Neural cell (in vitro differentiated cells): ENCODE measurements around the gene ACCSL. TPM values are rescaled to one million over a fixed set of nuclear protein-coding genes. Genes with fewer than 3 reads are reported as not detected.

Experiments
- H2AFZ ChIP-seq: fragments of 200-600, 300-800 bp; sonication (generic), shearing (Covaris generic); 2 replicates; pipeline ENCODE4 v1.6.0; 2014; ENCODE audit warnings: low read depth, mild to moderate bottlenecking, antibody characterized with exemption, low read length, moderate library complexity
- H3F3A ChIP-seq: fragments of 200-600 bp; shearing (Covaris generic); 2 replicates; pipeline ENCODE4 v1.6.1; 2016; ENCODE audit warnings: mild to moderate bottlenecking, moderate library complexity, mixed read lengths, antibody characterized with exemption, low read length; ENCODE audit not compliant: insufficient read depth, poor library complexity, severe bottlenecking
- H3K27ac ChIP-seq: fragments of 200-600, 300-800 bp; sonication (generic), shearing (Covaris generic); 2 replicates; pipeline ENCODE4 v1.5.1; 2014; ENCODE audit warnings: mild to moderate bottlenecking, low read length, moderate library complexity
- H3K27me3 ChIP-seq: fragments of 300-800, 200-600 bp; sonication (generic), shearing (Covaris generic); 2 replicates; pipeline ENCODE4 v1.6.0; 2014; ENCODE audit warnings: mild to moderate bottlenecking, low read depth, low read length, moderate library complexity; ENCODE audit not compliant: insufficient read depth
- H3K36me3 ChIP-seq: fragments of 300-800, 200-600 bp; sonication (generic), shearing (Covaris generic); 2 replicates; pipeline ENCODE4 v1.5.1; 2014; ENCODE audit warnings: mild to moderate bottlenecking, antibody characterized with exemption, low read length, moderate library complexity; ENCODE audit not compliant: insufficient read depth
- H3K4me2 ChIP-seq: fragments of 300-800, 200-600 bp; sonication (generic), shearing (Covaris generic); 2 replicates; pipeline ENCODE4 v1.6.0; 2014; ENCODE audit warnings: mild to moderate bottlenecking, low read length
- H3K4me3 ChIP-seq: fragments of 300-800, 200-600 bp; sonication (generic), shearing (Covaris generic); 2 replicates; pipeline ENCODE4 v1.5.1; 2014; ENCODE audit warnings: mild to moderate bottlenecking, low read length, moderate library complexity
- H3K79me2 ChIP-seq: fragments of 200-600 bp; shearing (Covaris generic); replicated peaks from 2 replicates; pipeline ENCODE4 v1.6.0; 2014; ENCODE audit warnings: mild to moderate bottlenecking, low read length, moderate library complexity; ENCODE audit not compliant: insufficient read depth
- H3K9ac ChIP-seq: fragments of 300-800, 200-600 bp; sonication (generic), shearing (Covaris generic); 2 replicates; pipeline ENCODE4 v1.6.1; 2016; ENCODE audit warnings: mild to moderate bottlenecking, low read length, mixed read lengths
- H3K9me2 ChIP-seq: fragments of 200-600 bp; shearing (Covaris generic); 2 replicates; pipeline ENCODE4 v1.6.1; 2016; ENCODE audit warnings: mild to moderate bottlenecking, low read length, mixed read lengths; ENCODE audit not compliant: insufficient read depth
- H3K9me3 ChIP-seq: fragments of 200-600, 300-800 bp; sonication (generic), shearing (Covaris generic); 2 replicates; pipeline ENCODE4 v1.6.1; 2016; ENCODE audit warnings: mild to moderate bottlenecking, mixed run types, low read length, moderate library complexity, mixed read lengths
- H4K20me1 ChIP-seq: fragments of 200-600 bp; shearing (Covaris generic); 2 replicates; pipeline ENCODE4 v1.6.1; 2016; ENCODE audit warnings: mild to moderate bottlenecking, mixed run types; ENCODE audit not compliant: insufficient read depth
- CTCF ChIP-seq: fragments of 450-650 bp; IDR thresholded peaks from 2 replicates; pipeline ENCODE4 v1.5.1; 2014; ENCODE audit warnings: antibody characterized with exemption, mild to moderate bottlenecking, moderate library complexity; ENCODE audit not compliant: poor library complexity, severe bottlenecking
- EP300 ChIP-seq: fragments of 450-650 bp; conservative IDR thresholded peaks from 2 replicates; pipeline ENCODE4 v1.6.1; 2014; ENCODE audit warnings: antibody characterized with exemption, mild to moderate bottlenecking, moderate library complexity; ENCODE audit not compliant: poor library complexity, severe bottlenecking
- EZH2 ChIP-seq: fragments of 200-600, 300-800 bp; shearing (Covaris generic), sonication (generic); IDR thresholded peaks from 2 replicates; pipeline ENCODE4 v1.6.1; 2014; ENCODE audit warnings: antibody characterized with exemption, low read length, borderline replicate concordance, mild to moderate bottlenecking; ENCODE audit not compliant: insufficient read depth, poor library complexity, severe bottlenecking
- MXI1 ChIP-seq: fragments of 450-650 bp; conservative IDR thresholded peaks from 2 replicates; pipeline ENCODE4 v1.6.1; 2014; ENCODE audit warnings: antibody characterized with exemption, mild to moderate bottlenecking; ENCODE audit not compliant: poor library complexity, severe bottlenecking
- POLR2AphosphoS5 ChIP-seq: IDR thresholded peaks from 2 replicates; pipeline ENCODE4 v1.6.1; 2012
- RAD21 ChIP-seq: fragments of 450-650 bp; conservative IDR thresholded peaks from 2 replicates; pipeline ENCODE4 v1.6.1; 2014; ENCODE audit warnings: antibody characterized with exemption, mild to moderate bottlenecking, moderate library complexity
- REST ChIP-seq: IDR thresholded peaks from 2 replicates; pipeline ENCODE4 v1.6.1; 2012; ENCODE audit warnings: borderline replicate concordance
- SMC3 ChIP-seq: fragments of 450-650 bp; conservative IDR thresholded peaks from 2 replicates; pipeline ENCODE4 v1.6.1; 2014; ENCODE audit warnings: antibody characterized with exemption, mild to moderate bottlenecking, moderate library complexity; ENCODE audit not compliant: poor library complexity
- TAF1 ChIP-seq: IDR thresholded peaks from 2 replicates; pipeline ENCODE4 v1.6.1; 2012; ENCODE audit warnings: low read depth
- polyA plus RNA-seq: library from polyadenylated mRNA; depleted of rRNA; stranded (reverse); fragments of >200 nt; gene quantifications from 2 replicates; pipeline ENCODE4 v1.2.3, GENCODE V29; 2014

Gene ACCSL
- polyA plus RNA-seq, 1 donor from 2014 or later: not detected

GRCh38 chr11:44057340-44057739 lies 9.6 kb downstream of the ACCSL start:
- Histone ChIP-seq H3F3A (no peaks in the 10 kb centered on the region), H3K9me3 (no peaks in the 10 kb centered on the region), H3K27me3 (no peaks in the 10 kb centered on the region), H2AFZ (no peak overlapping the region), H3K4me2 (no peak overlapping the region), H3K36me3 (no peaks in the 10 kb centered on the region), H3K27ac (no peak overlapping the region), H3K4me3 (no peak overlapping the region), H3K9ac (no peak overlapping the region), H3K79me2 (no peaks in the 10 kb centered on the region), H3K9me2 (no peaks in the 10 kb centered on the region), H4K20me1 (no peaks in the 10 kb centered on the region)
- TF ChIP-seq CTCF: no peak
- no peak for TF ChIP-seq POLR2AphosphoS5
- no peak for TF ChIP-seq REST
- TF ChIP-seq RAD21: no peak
- TF ChIP-seq MXI1: no peak
- TF ChIP-seq EP300: no peak
- no peak for TF ChIP-seq TAF1
- no peak for TF ChIP-seq EZH2
- TF ChIP-seq SMC3: no peak

GRCh38 chr11:44058275-44058674 lies 10.5 kb downstream of the ACCSL start:
- Histone ChIP-seq H2AFZ (no peak overlapping the region), H3K27me3 (no peaks in the 10 kb centered on the region), H3F3A (no peaks in the 10 kb centered on the region), H3K9ac (no peak overlapping the region), H3K27ac (no peak overlapping the region), H3K4me2 (no peak overlapping the region), H3K79me2 (no peaks in the 10 kb centered on the region), H3K36me3 (no peaks in the 10 kb centered on the region), H3K9me3 (no peaks in the 10 kb centered on the region), H3K4me3 (no peak overlapping the region), H4K20me1 (no peaks in the 10 kb centered on the region), H3K9me2 (no peaks in the 10 kb centered on the region)
- TF ChIP-seq REST (no peak), POLR2AphosphoS5 (no peak), EP300 (no peak), SMC3 (no peak), MXI1 (no peak), TAF1 (no peak), EZH2 (no peak), CTCF (no peak), RAD21 (no peak)
